ENCODE data around the gene SLC6A6. TPM values are rescaled to one million over a fixed set of nuclear protein-coding genes. Genes with fewer than 3 reads are reported as not detected.

SLC6A6 gene
- total and polyA plus RNA-seq, 2 experiments from 2014 or later, result 27.5 to 150 TPM

DNA sequence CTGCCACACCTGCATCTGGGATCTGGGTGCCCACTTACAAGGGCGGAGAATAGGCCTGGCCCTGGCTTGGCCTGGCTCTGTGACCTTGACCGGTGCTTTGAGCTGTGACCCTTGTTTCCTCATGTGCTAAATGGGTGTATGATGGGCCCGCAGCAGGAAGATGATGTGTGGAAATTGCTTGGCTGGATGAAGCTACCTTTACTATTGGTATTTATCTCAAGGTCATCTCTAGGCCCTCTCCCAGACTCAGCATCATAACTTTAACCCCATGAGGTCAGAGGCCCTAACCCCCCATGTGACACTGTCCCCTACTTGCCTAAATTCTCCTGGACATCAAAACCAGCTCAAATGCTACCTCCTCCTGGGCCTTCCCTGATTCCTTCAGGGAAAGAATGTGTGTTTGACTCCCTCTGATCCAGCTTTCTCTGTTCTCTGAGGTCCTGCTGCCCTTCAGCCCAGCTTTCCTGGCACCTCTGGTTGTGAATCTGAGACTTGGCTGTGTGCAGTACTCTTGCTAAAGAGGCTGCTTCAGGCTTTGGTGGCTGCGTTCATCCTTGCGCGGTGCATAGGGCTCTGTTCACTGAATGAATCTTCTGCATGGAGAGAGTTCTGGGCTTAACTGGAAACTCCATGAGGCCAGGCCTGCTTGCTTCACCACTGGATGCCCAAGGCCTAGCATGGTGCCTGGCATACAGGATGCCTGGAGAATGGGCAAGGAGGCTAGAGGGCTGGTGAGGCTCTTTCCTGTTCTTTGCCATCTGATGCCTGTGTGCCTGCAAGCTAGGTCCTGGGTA lies 25.2 kb upstream of the SLC6A6 start:
- Mint-ChIP-seq H3K27me3 (ENCODE audit: insufficient read depth, low read depth, poor library complexity) (peaks cover 17% of the 10 kb centered on the region), H3K4me3 (no peak overlapping the region), H3K36me3 (ENCODE audit: low read depth) (no peaks in the 10 kb centered on the region), H3K27ac (no peak overlapping the region), H3K4me1 (peaks cover 14% of the 10 kb centered on the region), H3K9me3 (peaks cover 2% of the 10 kb centered on the region; the same call in 1 of the 3 replicates)
- no peaks in the 10 kb centered on the region for H4K20me1 ChIP-seq (replicated peaks; ENCODE audit: insufficient read depth)
- no peak for ATAC-seq
- H3K4me2 ChIP-seq, result no peak overlapping the region
- H3K4me3 ChIP-seq, result no peak overlapping the region
- no peaks in the 10 kb centered on the region for H3K36me3 ChIP-seq (ENCODE audit: insufficient read depth)
- H3F3A ChIP-seq (replicated peaks; ENCODE audit: low read depth), result no peaks in the 10 kb centered on the region
- H3K27me3 ChIP-seq (ENCODE audit: insufficient read depth), result no peaks in the 10 kb centered on the region
- TF ChIP-seq, protein P1, sequence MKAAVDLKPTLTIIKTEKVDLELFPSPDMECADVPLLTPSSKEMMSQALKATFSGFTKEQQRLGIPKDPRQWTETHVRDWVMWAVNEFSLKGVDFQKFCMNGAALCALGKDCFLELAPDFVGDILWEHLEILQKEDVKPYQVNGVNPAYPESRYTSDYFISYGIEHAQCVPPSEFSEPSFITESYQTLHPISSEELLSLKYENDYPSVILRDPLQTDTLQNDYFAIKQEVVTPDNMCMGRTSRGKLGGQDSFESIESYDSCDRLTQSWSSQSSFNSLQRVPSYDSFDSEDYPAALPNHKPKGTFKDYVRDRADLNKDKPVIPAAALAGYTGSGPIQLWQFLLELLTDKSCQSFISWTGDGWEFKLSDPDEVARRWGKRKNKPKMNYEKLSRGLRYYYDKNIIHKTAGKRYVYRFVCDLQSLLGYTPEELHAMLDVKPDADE (IDR thresholded peaks at IDR 0.05), result no peak
- TF ChIP-seq POLR2AphosphoS5 (IDR thresholded peaks at IDR 0.05; ENCODE audit: low read depth), result no peak
- TF ChIP-seq JUNB (IDR thresholded peaks at IDR 0.05; ENCODE audit: unreplicated experiment), result no peak
- no peak for TF ChIP-seq NANOG (IDR thresholded peaks at IDR 0.05; ENCODE audit: borderline replicate concordance)
- no peak for TF ChIP-seq EZH2 (IDR thresholded peaks at IDR 0.05; ENCODE audit: low read depth, unreplicated experiment)
- TF ChIP-seq ZNF331 (CRISPR knock-in tag; IDR thresholded peaks at IDR 0.05; ENCODE audit: low read depth), result no peak
- TF ChIP-seq, protein P2, sequence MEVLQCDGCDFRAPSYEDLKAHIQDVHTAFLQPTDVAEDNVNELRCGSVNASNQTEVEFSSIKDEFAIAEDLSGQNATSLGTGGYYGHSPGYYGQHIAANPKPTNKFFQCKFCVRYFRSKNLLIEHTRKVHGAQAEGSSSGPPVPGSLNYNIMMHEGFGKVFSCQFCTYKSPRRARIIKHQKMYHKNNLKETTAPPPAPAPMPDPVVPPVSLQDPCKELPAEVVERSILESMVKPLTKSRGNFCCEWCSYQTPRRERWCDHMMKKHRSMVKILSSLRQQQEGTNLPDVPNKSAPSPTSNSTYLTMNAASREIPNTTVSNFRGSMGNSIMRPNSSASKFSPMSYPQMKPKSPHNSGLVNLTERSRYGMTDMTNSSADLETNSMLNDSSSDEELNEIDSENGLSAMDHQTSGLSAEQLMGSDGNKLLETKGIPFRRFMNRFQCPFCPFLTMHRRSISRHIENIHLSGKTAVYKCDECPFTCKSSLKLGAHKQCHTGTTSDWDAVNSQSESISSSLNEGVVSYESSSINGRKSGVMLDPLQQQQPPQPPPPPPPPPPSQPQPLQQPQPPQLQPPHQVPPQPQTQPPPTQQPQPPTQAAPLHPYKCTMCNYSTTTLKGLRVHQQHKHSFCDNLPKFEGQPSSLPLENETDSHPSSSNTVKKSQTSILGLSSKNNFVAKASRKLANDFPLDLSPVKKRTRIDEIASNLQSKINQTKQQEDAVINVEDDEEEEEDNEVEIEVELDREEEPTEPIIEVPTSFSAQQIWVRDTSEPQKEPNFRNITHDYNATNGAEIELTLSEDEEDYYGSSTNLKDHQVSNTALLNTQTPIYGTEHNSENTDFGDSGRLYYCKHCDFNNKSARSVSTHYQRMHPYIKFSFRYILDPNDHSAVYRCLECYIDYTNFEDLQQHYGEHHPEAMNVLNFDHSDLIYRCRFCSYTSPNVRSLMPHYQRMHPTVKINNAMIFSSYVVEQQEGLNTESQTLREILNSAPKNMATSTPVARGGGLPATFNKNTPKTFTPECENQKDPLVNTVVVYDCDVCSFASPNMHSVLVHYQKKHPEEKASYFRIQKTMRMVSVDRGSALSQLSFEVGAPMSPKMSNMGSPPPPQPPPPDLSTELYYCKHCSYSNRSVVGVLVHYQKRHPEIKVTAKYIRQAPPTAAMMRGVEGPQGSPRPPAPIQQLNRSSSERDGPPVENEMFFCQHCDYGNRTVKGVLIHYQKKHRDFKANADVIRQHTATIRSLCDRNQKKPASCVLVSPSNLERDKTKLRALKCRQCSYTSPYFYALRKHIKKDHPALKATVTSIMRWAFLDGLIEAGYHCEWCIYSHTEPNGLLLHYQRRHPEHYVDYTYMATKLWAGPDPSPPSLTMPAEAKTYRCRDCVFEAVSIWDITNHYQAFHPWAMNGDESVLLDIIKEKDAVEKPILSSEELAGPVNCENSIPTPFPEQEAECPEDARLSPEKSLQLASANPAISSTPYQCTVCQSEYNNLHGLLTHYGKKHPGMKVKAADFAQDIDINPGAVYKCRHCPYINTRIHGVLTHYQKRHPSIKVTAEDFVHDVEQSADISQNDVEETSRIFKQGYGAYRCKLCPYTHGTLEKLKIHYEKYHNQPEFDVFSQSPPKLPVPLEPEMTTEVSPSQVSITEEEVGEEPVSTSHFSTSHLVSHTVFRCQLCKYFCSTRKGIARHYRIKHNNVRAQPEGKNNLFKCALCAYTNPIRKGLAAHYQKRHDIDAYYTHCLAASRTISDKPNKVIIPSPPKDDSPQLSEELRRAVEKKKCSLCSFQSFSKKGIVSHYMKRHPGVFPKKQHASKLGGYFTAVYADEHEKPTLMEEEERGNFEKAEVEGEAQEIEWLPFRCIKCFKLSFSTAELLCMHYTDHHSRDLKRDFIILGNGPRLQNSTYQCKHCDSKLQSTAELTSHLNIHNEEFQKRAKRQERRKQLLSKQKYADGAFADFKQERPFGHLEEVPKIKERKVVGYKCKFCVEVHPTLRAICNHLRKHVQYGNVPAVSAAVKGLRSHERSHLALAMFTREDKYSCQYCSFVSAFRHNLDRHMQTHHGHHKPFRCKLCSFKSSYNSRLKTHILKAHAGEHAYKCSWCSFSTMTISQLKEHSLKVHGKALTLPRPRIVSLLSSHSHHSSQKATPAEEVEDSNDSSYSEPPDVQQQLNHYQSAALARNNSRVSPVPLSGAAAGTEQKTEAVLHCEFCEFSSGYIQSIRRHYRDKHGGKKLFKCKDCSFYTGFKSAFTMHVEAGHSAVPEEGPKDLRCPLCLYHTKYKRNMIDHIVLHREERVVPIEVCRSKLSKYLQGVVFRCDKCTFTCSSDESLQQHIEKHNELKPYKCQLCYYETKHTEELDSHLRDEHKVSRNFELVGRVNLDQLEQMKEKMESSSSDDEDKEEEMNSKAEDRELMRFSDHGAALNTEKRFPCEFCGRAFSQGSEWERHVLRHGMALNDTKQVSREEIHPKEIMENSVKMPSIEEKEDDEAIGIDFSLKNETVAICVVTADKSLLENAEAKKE (CRISPR knock-in tag; IDR thresholded peaks at IDR 0.05), result no peak
- TF ChIP-seq, protein P3, sequence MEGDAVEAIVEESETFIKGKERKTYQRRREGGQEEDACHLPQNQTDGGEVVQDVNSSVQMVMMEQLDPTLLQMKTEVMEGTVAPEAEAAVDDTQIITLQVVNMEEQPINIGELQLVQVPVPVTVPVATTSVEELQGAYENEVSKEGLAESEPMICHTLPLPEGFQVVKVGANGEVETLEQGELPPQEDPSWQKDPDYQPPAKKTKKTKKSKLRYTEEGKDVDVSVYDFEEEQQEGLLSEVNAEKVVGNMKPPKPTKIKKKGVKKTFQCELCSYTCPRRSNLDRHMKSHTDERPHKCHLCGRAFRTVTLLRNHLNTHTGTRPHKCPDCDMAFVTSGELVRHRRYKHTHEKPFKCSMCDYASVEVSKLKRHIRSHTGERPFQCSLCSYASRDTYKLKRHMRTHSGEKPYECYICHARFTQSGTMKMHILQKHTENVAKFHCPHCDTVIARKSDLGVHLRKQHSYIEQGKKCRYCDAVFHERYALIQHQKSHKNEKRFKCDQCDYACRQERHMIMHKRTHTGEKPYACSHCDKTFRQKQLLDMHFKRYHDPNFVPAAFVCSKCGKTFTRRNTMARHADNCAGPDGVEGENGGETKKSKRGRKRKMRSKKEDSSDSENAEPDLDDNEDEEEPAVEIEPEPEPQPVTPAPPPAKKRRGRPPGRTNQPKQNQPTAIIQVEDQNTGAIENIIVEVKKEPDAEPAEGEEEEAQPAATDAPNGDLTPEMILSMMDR (conservative IDR thresholded peaks at IDR 0.05; ENCODE audit: low read depth in 2 of 2), result no peak
- TF ChIP-seq EZH2phosphoT487 (IDR thresholded peaks at IDR 0.05; ENCODE audit: unreplicated experiment), result no peak
- H3K79me2 ChIP-seq (replicated peaks; ENCODE audit: insufficient read depth), result no peaks in the 10 kb centered on the region
- no peak overlapping the region for H3K27ac ChIP-seq (ENCODE audit: low read depth)
- no peak overlapping the region for H2AFZ ChIP-seq
- no peaks in the 10 kb centered on the region for H3K9me2 ChIP-seq (ENCODE audit: insufficient read depth)
- H3K4me1 ChIP-seq (ENCODE audit: insufficient read depth), result no peaks in the 10 kb centered on the region
- DNase-seq (ENCODE audit: low spot score), result no peak

Measured in GM23338 (cell line).